Measurements from ENCODE around the gene TSNAX.

Gene TSNAX

DNA sequence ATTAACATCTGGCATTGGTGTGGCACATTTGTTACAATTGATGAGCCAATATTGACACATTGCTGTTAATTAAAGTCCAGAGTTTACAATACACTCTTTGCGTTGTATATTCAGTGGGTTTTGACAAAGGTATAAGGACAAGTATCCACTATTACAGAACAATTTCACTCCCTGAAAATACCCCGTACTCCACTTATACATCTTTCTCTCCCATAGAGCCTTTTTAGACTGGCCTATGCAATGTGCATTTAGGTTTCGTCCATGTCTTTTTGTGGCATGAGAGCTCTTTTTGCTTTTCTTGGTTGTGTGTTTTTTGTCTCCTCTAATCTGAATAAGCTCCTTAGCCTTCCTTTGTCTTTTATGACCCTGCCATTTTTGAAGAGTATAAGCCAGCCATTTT, 40.6 kb upstream of the TSNAX start:
- DNase-seq (ENCODE audit: low read depth in 1 of 2, low spot score in 1 of 2), result no peak
- no peaks in the 10 kb centered on the region for H3K27me3 ChIP-seq (ENCODE audit: insufficient read depth, poor library complexity, severe bottlenecking)
- H3K4me3 ChIP-seq (replicated peaks; ENCODE audit: insufficient read depth, low read length), result no peak overlapping the region
- TF ChIP-seq REST (IDR thresholded peaks at IDR 0.05; ENCODE audit: insufficient replicate concordance, low read depth) (no peak), CTCF (IDR thresholded peaks at IDR 0.05; ENCODE audit: insufficient read depth, low read length) (no peak), SPI1 (IDR thresholded peaks at IDR 0.05; ENCODE audit: borderline replicate concordance, low read depth) (no peak), POLR2AphosphoS5 (IDR thresholded peaks at IDR 0.05; ENCODE audit: low read depth) (no peak), GABPA (IDR thresholded peaks at IDR 0.05; ENCODE audit: low read depth) (no peak)
- H3K27ac ChIP-seq (replicated peaks), result no peak overlapping the region

- Histone ChIP-seq H3K4me3 (replicated peaks; ENCODE audit: insufficient read depth, low read length) (no peak overlapping the region), H3K27ac (replicated peaks) (no peak overlapping the region), H3K27me3 (ENCODE audit: insufficient read depth, poor library complexity, severe bottlenecking) (no peaks in the 10 kb centered on the region)
- TF ChIP-seq SPI1 (IDR thresholded peaks at IDR 0.05; ENCODE audit: borderline replicate concordance, low read depth) (no peak), CTCF (IDR thresholded peaks at IDR 0.05; ENCODE audit: insufficient read depth, low read length) (no peak), REST (IDR thresholded peaks at IDR 0.05; ENCODE audit: insufficient replicate concordance, low read depth) (no peak), POLR2AphosphoS5 (IDR thresholded peaks at IDR 0.05; ENCODE audit: low read depth) (no peak), GABPA (IDR thresholded peaks at IDR 0.05; ENCODE audit: low read depth) (no peak)
- DNase-seq (ENCODE audit: low read depth in 1 of 2, low spot score in 1 of 2), result peak in 1 of 2 experiments; percentile 28
Measured at GRCh38 chr1:231493421-231494185, 34.9 kb upstream of the TSNAX start.

- Histone ChIP-seq H3K27me3 (ENCODE audit: insufficient read depth, poor library complexity, severe bottlenecking) (no peaks in the 10 kb centered on the region), H3K4me3 (replicated peaks; ENCODE audit: insufficient read depth, low read length) (no peak overlapping the region), H3K27ac (replicated peaks) (no peak overlapping the region)
- no peak for TF ChIP-seq CTCF (IDR thresholded peaks at IDR 0.05; ENCODE audit: insufficient read depth, low read length)
- TF ChIP-seq GABPA (IDR thresholded peaks at IDR 0.05; ENCODE audit: low read depth), result no peak
- TF ChIP-seq POLR2AphosphoS5 (IDR thresholded peaks at IDR 0.05; ENCODE audit: low read depth), result no peak
- TF ChIP-seq SPI1 (IDR thresholded peaks at IDR 0.05; ENCODE audit: borderline replicate concordance, low read depth), result no peak
- no peak for TF ChIP-seq REST (IDR thresholded peaks at IDR 0.05; ENCODE audit: insufficient replicate concordance, low read depth)
- DNase-seq (ENCODE audit: low read depth in 1 of 2, low spot score in 1 of 2), result no peak
Measured at GRCh38 chr1:231494439-231495110, 33.9 kb upstream of the TSNAX start.

All from HL-60 (cell line).